Neural progenitor cell (in vitro differentiated cells): ENCODE results near the gene FLVCR2. TPM values are rescaled to one million over a fixed set of nuclear protein-coding genes. Genes with fewer than 3 reads are reported as not detected.

Source experiments
- DNase-seq: peaks from one replicate; pipeline ENCODE4 v3.0.0-alpha.2; 2016; ENCODE audit warnings: low spot score
- H2AFZ ChIP-seq: fragments of 200-600 bp; sonication (generic); replicated peaks from 2 replicates; pipeline ENCODE4 v1.6.1; 2016; ENCODE audit warnings: antibody characterized with exemption
- H3F3A ChIP-seq: fragments of 200-600 bp; sonication (generic); 2 replicates; pipeline ENCODE4 v1.6.1; 2016; ENCODE audit warnings: antibody characterized with exemption, low read depth
- H3K27ac ChIP-seq: fragments of 200-600 bp; sonication (generic); 2 replicates; pipeline ENCODE4 v1.5.1; 2016; ENCODE audit warnings: mild to moderate bottlenecking
- H3K27me3 ChIP-seq: fragments of 200-600 bp; sonication (generic); 2 replicates; pipeline ENCODE4 v1.6.1; 2016; ENCODE audit warnings: mild to moderate bottlenecking, moderate library complexity
- H3K36me3 ChIP-seq: fragments of 200-600 bp; sonication (generic); 2 replicates; pipeline ENCODE4 v1.5.1; 2016
- H3K4me1 ChIP-seq: fragments of 200-600 bp; sonication (generic); 2 replicates; pipeline ENCODE4 v1.6.1; 2016; ENCODE audit warnings: mixed run types
- H3K4me2 ChIP-seq: fragments of 200-600 bp; sonication (generic); 2 replicates; pipeline ENCODE4 v1.6.1; 2016
- H3K4me3 ChIP-seq: fragments of 200-600 bp; sonication (generic); 2 replicates; pipeline ENCODE4 v1.5.1; 2016
- H3K79me2 ChIP-seq: fragments of 200-600 bp; sonication (generic); 2 replicates; pipeline ENCODE4 v1.6.1; 2016; ENCODE audit warnings: low read depth
- H3K9ac ChIP-seq: fragments of 200-600 bp; sonication (generic); 2 replicates; pipeline ENCODE4 v1.6.1; 2016
- H3K9me3 ChIP-seq: fragments of 200-600 bp; sonication (generic); 2 replicates; pipeline ENCODE4 v1.5.1; 2016; ENCODE audit warnings: low read depth
- H4K20me1 ChIP-seq: fragments of 200-600 bp; sonication (generic); 2 replicates; pipeline ENCODE4 v1.6.1; 2016; ENCODE audit warnings: low read depth
- H3K27ac Mint-ChIP-seq: 3 replicates; pipeline ENCODE4 v1.8.0; 2021; ENCODE audit warnings: mixed read lengths
- H3K27me3 Mint-ChIP-seq: 2 replicates; pipeline ENCODE4 v1.8.0; 2022; ENCODE audit warnings: low read depth, mild to moderate bottlenecking, inconsistent platforms, moderate library complexity, mixed read lengths; ENCODE audit not compliant: insufficient read depth
- H3K36me3 Mint-ChIP-seq: 3 replicates; pipeline ENCODE4 v1.8.0; 2021; ENCODE audit warnings: mixed read lengths
- H3K4me1 Mint-ChIP-seq: 3 replicates; pipeline ENCODE4 v1.8.0; 2021; ENCODE audit warnings: mixed read lengths
- H3K4me3 Mint-ChIP-seq: 3 replicates; pipeline ENCODE4 v1.8.0; 2021; ENCODE audit warnings: mild to moderate bottlenecking, moderate library complexity, mixed read lengths
- H3K9me3 Mint-ChIP-seq: 3 replicates; pipeline ENCODE4 v1.8.0; 2020; ENCODE audit warnings: mixed read lengths
- CTCF ChIP-seq: fragments of 200-600 bp; sonication (generic); IDR thresholded peaks from 2 replicates; pipeline ENCODE4 v1.5.1; 2017; ENCODE audit warnings: antibody characterized with exemption, mild to moderate bottlenecking
- EZH2 ChIP-seq: fragments of 200-600 bp; sonication (generic); IDR thresholded peaks from 2 replicates; pipeline ENCODE4 v1.6.1; 2017; ENCODE audit warnings: antibody characterized with exemption, mild to moderate bottlenecking, moderate library complexity
- EZH2phosphoT487 ChIP-seq: fragments of 200-600 bp; sonication (generic); IDR thresholded peaks from 2 replicates; pipeline ENCODE4 v1.6.1; 2017; ENCODE audit warnings: antibody characterized with exemption
- total RNA-seq: library from RNA; depleted of rRNA; stranded (reverse); fragments of >200 nt; gene quantifications from 2 replicates; pipeline ENCODE4 v1.2.3, GENCODE V29; 2015; ENCODE audit warnings: low replicate concordance

FLVCR2 gene
- total RNA-seq, 1 donor from 2014 or later, result 1.7 TPM

- no peak for TF ChIP-seq EZH2phosphoT487
- no peak for TF ChIP-seq EZH2
- TF ChIP-seq CTCF, result no peak
- Mint-ChIP-seq H3K36me3 (no peaks in the 10 kb centered on the region), H3K27ac (peak overlapping the region; percentile 10), H3K4me3 (no peak overlapping the region), H3K27me3 (peaks cover 5% of the 10 kb centered on the region), H3K4me1 (peaks cover 15% of the 10 kb centered on the region), H3K9me3 (peaks cover 2% of the 10 kb centered on the region)
- Histone ChIP-seq H3K9ac (no peak overlapping the region), H3K4me2 (peak overlapping the region; percentile 92), H3K27me3 (peaks cover 10% of the 10 kb centered on the region), H3K4me3 (peak overlapping the region; percentile 57), H3F3A (peaks cover 17% of the 10 kb centered on the region), H3K27ac (no peak overlapping the region), H3K36me3 (no peaks in the 10 kb centered on the region), H2AFZ (no peak overlapping the region), H4K20me1 (no peaks in the 10 kb centered on the region), H3K79me2 (no peaks in the 10 kb centered on the region), H3K4me1 (no peaks in the 10 kb centered on the region), H3K9me3 (no peaks in the 10 kb centered on the region)
- DNase-seq, result no peak
Measured at GRCh38 chr14:75579338-75579864, 981 bp downstream of the FLVCR2 start.

- Mint-ChIP-seq H3K27me3 (peaks cover 5% of the 10 kb centered on the region), H3K9me3 (no peaks in the 10 kb centered on the region), H3K4me3 (no peak overlapping the region), H3K27ac (no peak overlapping the region), H3K36me3 (no peaks in the 10 kb centered on the region), H3K4me1 (peaks cover 19% of the 10 kb centered on the region)
- Histone ChIP-seq H4K20me1 (no peaks in the 10 kb centered on the region), H2AFZ (no peak overlapping the region), H3K27me3 (peaks cover 10% of the 10 kb centered on the region), H3K9me3 (no peaks in the 10 kb centered on the region), H3K27ac (no peak overlapping the region), H3K4me1 (no peaks in the 10 kb centered on the region), H3F3A (peaks cover 17% of the 10 kb centered on the region), H3K36me3 (no peaks in the 10 kb centered on the region), H3K4me2 (peak overlapping the region; percentile 31), H3K4me3 (no peak overlapping the region), H3K79me2 (no peaks in the 10 kb centered on the region), H3K9ac (no peak overlapping the region)
- no peak for DNase-seq
- no peak for TF ChIP-seq EZH2phosphoT487
- TF ChIP-seq EZH2, result no peak
- TF ChIP-seq CTCF, result no peak
Measured at GRCh38 chr14:75579882-75580281, 1.5 kb downstream of the FLVCR2 start.

GRCh38 chr14:75587388-75587787, 9.0 kb downstream of the FLVCR2 start:
- Histone ChIP-seq H3F3A (no peaks in the 10 kb centered on the region), H3K27ac (no peak overlapping the region), H3K4me2 (no peak overlapping the region), H3K4me1 (peaks cover 11% of the 10 kb centered on the region), H3K79me2 (no peaks in the 10 kb centered on the region), H2AFZ (no peak overlapping the region), H3K9ac (no peak overlapping the region), H3K4me3 (no peak overlapping the region), H4K20me1 (no peaks in the 10 kb centered on the region), H3K36me3 (no peaks in the 10 kb centered on the region), H3K9me3 (no peaks in the 10 kb centered on the region), H3K27me3 (no peaks in the 10 kb centered on the region)
- TF ChIP-seq CTCF, result no peak
- no peak for TF ChIP-seq EZH2phosphoT487
- no peak for TF ChIP-seq EZH2
- Mint-ChIP-seq H3K27me3 (peaks cover 4% of the 10 kb centered on the region), H3K36me3 (peaks cover 3% of the 10 kb centered on the region), H3K4me3 (no peak overlapping the region), H3K27ac (no peak overlapping the region), H3K9me3 (peaks cover 5% of the 10 kb centered on the region), H3K4me1 (peaks cover 7% of the 10 kb centered on the region)
- DNase-seq, result no peak
